Esophagus (tissue), 2 donors: Measurements from ENCODE around the gene SLC25A15. TPM values are rescaled to one million over a fixed set of nuclear protein-coding genes. Genes with fewer than 3 reads are reported as not detected.

Source experiments
- H3K27ac ChIP-seq, 2 donors: one replicate each; pipeline ENCODE4 v1.5.1; 2013; ENCODE audit warnings: low read depth in 2 of 2, mild to moderate bottlenecking in 2 of 2, inconsistent platforms in 1 of 2, low read length in 1 of 2, moderate library complexity in 1 of 2
- H3K27me3 ChIP-seq, 2 donors: one replicate each; pipeline ENCODE4 v1.6.1; 2013; ENCODE audit warnings: low read length in 2 of 2, control low read depth in 1 of 2, mild to moderate bottlenecking in 1 of 2; ENCODE audit not compliant: insufficient read depth in 2 of 2, control insufficient read depth in 1 of 2
- H3K36me3 ChIP-seq, 2 donors: one replicate each; pipeline ENCODE4 v1.6.1; 2013; ENCODE audit warnings: low read length in 1 of 2; ENCODE audit not compliant: control insufficient read depth in 2 of 2, insufficient read depth in 2 of 2
- H3K4me1 ChIP-seq, 2 donors: one replicate each; pipeline ENCODE4 v1.6.1; 2013; ENCODE audit warnings: low read length in 1 of 2; ENCODE audit not compliant: control insufficient read depth in 2 of 2, insufficient read depth in 2 of 2
- H3K4me3 ChIP-seq, 2 donors: one replicate each; pipeline ENCODE4 v1.5.1; 2013; ENCODE audit warnings: low read length in 2 of 2, mild to moderate bottlenecking in 2 of 2, low read depth in 1 of 2, moderate library complexity in 1 of 2
- H3K9me3 ChIP-seq, 2 donors: one replicate each; pipeline ENCODE4 v1.6.1; 2013; ENCODE audit warnings: mild to moderate bottlenecking in 2 of 2, low read depth in 1 of 2, low read length in 1 of 2, moderate library complexity in 1 of 2; ENCODE audit not compliant: control insufficient read depth in 2 of 2, insufficient read depth in 1 of 2
- WGBS, 2 donors: extraction: QIAGEN DNeasy Blood & Tissue Kit; methylation state at CpG; one replicate each; pipeline ENCODE4 v1.1.7; 2013; 5-methylcytosine and 5-hydroxymethylcytosine counted together
- polyA plus RNA-seq, 2 donors: library from polyadenylated mRNA; stranded (reverse); fragments of 200-250 nt; gene quantifications; one replicate each; pipeline ENCODE4 v1.2.3, GENCODE V29; 2013
- donor health status: healthy with polysubstance abuse.
- donor health status: Bipolar disorder and iron deficiency.

Gene SLC25A15
- polyA plus RNA-seq, 2 donors, result 0.55 to 3.7 TPM

DNA sequence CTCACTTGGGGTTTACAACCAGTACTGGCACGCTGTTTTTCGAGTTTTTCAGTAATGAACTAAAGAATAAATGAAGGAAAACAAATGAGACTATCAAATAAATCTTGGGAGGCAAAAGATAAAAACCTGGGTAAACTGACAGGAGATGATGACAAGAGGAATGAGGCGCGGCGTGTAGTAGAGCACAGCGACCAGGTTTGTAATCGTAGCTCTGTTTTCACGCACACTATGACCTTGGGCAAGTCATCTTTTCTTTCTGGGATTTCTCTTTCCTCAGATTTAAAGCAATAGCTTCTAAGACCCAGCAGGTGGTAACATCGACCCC is 18.8 kb upstream of the SLC25A15 start:
- peak overlapping the region; percentile 90 to 97 for H3K27ac ChIP-seq
- WGBS, 2 donors, result 0 to 1% methylated on average over 9 of the region's 9 CpGs
- H3K9me3 ChIP-seq, result no peaks in the 10 kb centered on the region

DNA sequence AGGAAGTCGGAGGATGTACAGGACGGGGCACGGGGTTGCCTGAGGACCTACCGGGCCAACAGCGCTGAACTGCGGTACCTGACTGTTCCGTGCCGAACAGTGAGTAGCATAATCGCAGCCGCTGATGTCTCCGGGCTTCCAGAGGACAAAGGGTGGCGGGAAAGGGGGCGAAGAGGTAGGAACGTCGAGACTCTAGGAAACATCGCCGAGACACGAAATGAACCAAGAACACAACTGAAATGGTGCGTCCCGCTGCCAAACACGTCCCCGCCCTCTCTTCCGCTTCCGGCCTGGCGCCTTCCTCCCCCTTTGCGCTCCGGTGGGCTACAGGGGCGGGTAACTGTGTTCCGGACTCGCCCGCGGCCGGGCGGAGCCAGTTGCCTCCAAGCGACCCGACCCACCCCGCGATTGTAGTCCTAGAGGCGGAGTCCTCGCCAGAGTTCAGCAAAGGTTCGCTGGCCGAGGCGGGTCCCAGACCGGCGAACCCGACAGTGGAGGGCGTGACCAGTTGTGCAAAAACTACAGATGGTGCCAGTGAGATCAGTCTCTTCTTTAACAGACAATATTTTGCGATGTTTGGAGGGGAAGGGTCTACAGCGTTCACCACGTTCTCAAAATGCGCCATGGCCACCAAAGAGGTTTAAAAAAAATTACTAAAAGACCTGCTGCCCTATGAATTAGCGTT is 18.3 kb upstream of the SLC25A15 start, which contains the start of gene MRPS31:
Gene MRPS31 (minus strand): TSS at position 257 of the 685 bp plus-strand sequence. CDS start 54 bp downstream, at position 203.
- no peaks in the 10 kb centered on the region for H3K36me3 ChIP-seq
- no peaks in the 10 kb centered on the region for H3K27me3 ChIP-seq
- peak within 1 kb of the TSS; percentile 90 to 97 for H3K27ac ChIP-seq
- no peaks in the 10 kb centered on the region for H3K4me1 ChIP-seq
- no peaks in the 10 kb centered on the region for H3K9me3 ChIP-seq
- WGBS, 2 donors, result 0% methylated on average over 52 of the region's 52 CpGs
- H3K4me3 ChIP-seq, result peak within 1 kb of the TSS; percentile 73 to 95

More for the DNA sequence above, 18.8 kb upstream of the SLC25A15 start:
- no peaks in the 10 kb centered on the region for H3K4me1 ChIP-seq
- no peaks in the 10 kb centered on the region for H3K36me3 ChIP-seq
- H3K4me3 ChIP-seq, result peak overlapping the region; percentile 73 to 95
- H3K27me3 ChIP-seq, result no peaks in the 10 kb centered on the region

DNA sequence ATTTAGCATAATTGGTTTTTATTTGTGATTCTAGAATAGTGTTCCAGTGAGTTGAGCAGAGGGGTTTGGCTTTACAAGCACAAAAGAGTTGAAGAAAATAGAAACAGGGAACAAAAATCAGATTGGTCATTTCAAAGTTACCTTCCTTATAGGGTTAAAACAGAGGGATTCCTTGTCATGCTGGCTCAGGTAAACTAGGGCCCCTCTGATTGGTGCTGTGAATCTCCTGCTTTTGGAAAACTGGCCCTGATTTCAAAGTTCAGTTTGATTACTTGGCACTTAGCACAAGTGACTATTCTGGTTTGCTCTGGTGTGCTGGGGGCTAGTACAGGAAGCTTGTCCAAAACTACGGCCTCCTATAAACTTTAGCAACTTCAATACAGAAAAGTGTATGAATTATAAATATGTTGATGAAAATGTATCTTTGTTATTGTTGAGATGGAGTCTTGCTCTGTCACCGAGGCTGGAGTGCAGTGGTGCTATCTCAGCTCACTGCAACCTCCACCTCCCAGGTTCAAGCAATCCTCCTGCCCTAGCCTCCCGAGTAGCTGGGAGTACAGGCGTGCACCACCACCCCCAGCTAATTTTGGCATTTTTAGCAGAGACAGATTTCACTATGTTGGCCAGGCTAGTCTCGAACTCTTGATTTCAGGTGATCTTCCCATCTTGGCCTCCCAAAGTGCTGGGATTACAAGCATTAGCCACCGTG is 16.5 kb upstream of the SLC25A15 start:
- no peaks in the 10 kb centered on the region for H3K9me3 ChIP-seq
- H3K4me1 ChIP-seq, result peaks cover 0 to 2% of the 10 kb centered on the region in 2 donors
- no peak overlapping the region for H3K27ac ChIP-seq
- H3K36me3 ChIP-seq, result no peaks in the 10 kb centered on the region
- 88 to 92% methylated on average over 6 of the region's 6 CpGs for WGBS, 2 donors
- no peaks in the 10 kb centered on the region for H3K27me3 ChIP-seq
- no peak overlapping the region for H3K4me3 ChIP-seq

DNA sequence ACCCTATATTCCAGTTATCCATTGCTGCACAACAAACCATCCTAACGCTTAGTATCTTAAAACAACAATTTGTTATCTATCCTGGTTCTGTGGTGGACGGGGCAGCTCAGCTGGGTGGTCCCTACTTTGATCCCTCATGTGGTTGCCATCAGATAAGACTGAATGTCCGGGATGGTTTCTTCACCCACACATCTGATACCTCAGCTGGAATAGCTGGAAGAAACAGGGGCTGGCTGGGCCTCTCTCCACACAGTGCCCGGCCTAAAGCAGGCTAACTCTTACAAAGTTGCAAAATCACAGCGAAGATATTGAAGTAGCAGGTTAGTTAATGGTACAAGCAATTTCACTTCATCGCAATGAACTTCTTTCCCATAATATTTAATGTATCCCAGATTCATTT is 14.7 kb upstream of the SLC25A15 start:
- Histone ChIP-seq H3K9me3 (no peaks in the 10 kb centered on the region), H3K36me3 (no peaks in the 10 kb centered on the region), H3K27me3 (no peaks in the 10 kb centered on the region), H3K4me1 (peaks cover 0 to 2% of the 10 kb centered on the region in 2 donors), H3K27ac (no peak overlapping the region), H3K4me3 (no peak overlapping the region)
- WGBS, 2 donors, result 77 to 79% methylated on average over 6 of the region's 6 CpGs

DNA sequence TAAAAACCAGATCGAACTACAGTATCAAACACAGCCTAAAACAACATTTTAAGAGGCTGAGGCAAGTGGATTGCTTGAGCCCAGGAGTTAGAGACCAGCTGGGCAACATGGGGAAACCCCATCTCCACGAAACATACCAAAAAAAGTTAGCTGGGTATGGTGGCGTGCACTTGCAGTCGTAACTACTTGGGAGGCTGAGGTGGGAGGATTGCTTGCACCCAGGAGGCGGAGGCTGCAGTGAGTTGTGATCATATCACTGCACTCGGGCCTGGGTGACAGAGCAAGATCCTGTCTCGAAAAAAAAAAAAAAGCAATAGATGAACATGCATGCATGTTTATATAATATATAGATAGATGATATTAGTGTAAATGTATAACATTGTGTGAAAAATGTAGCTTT is 13.2 kb upstream of the SLC25A15 start:
- peaks cover 0 to 2% of the 10 kb centered on the region in 2 donors for H3K4me1 ChIP-seq
- no peaks in the 10 kb centered on the region for H3K27me3 ChIP-seq
- H3K27ac ChIP-seq, result no peak overlapping the region
- no peak overlapping the region for H3K4me3 ChIP-seq
- no peaks in the 10 kb centered on the region for H3K36me3 ChIP-seq
- H3K9me3 ChIP-seq, result no peaks in the 10 kb centered on the region
- 73 to 82% methylated on average over 7 of the region's 7 CpGs for WGBS, 2 donors

DNA sequence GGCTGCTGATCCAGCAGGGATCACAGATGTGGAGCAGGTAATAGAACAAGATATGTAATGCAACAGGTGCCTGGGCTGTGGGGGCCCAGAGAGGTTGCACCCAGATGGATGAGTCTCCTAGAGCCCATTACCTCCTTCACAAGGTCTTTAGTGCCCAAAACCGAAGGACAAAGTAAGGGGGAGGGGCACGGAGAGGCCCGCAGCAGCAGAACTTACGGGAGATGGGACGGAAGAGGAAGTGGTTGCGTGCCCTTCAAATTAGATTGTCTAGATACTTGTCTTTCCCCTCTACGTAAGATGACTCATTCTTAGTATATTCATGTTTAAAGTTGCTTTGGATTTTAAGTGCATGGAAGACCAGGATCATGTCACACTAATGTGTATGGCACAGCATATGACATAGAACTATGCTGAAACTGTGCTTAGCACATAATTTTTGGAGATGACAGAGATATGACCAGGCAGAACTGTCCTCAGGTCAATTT is 12.7 kb upstream of the SLC25A15 start:
- Histone ChIP-seq H3K9me3 (no peaks in the 10 kb centered on the region), H3K4me1 (peaks cover 0 to 2% of the 10 kb centered on the region in 2 donors), H3K36me3 (no peaks in the 10 kb centered on the region), H3K4me3 (no peak overlapping the region), H3K27ac (peak overlapping the region in 1 of 2 donors; percentile 37), H3K27me3 (no peaks in the 10 kb centered on the region)
- 36 to 42% methylated on average over 7 of the region's 7 CpGs for WGBS, 2 donors

DNA sequence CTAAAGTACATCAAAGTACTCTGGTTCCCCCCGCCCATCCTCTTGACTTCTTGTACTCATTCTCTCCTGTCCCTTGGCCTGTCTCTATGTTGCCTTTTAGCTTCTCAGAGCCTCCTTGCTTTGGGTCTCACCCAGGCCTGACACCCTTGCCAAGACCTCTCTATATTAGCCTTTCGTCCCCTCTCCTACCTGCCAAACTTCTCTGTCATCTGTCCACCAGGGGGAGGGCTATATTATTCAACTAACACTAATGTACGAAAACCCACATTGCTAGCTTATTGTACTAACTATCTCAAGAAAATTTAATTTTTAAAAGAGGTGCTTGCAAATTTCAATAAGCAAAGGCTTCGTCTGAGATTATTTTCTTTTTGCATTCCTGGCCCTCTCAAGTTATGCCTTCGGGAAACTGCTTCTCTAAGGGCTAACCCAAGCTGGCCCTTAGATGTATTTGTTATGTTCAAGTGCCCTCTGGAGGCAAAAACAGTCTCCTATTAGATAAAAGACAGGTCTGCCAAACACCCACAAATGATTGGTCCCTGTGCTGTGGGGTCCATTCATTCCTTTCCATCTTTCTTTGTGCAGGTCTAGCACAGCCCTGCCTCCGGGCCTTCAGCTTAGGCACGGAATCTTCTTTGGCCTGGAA is 12.1 kb upstream of the SLC25A15 start:
- H3K4me3 ChIP-seq, result peak overlapping the region in 1 of 2 donors; percentile 37
- H3K9me3 ChIP-seq, result no peaks in the 10 kb centered on the region
- no peaks in the 10 kb centered on the region for H3K27me3 ChIP-seq
- peak overlapping the region; percentile 3 to 37 for H3K27ac ChIP-seq
- H3K36me3 ChIP-seq, result no peaks in the 10 kb centered on the region
- WGBS, 2 donors, result 18% methylated on average over 7 of the region's 7 CpGs
- H3K4me1 ChIP-seq, result peaks cover 0 to 2% of the 10 kb centered on the region in 2 donors

DNA sequence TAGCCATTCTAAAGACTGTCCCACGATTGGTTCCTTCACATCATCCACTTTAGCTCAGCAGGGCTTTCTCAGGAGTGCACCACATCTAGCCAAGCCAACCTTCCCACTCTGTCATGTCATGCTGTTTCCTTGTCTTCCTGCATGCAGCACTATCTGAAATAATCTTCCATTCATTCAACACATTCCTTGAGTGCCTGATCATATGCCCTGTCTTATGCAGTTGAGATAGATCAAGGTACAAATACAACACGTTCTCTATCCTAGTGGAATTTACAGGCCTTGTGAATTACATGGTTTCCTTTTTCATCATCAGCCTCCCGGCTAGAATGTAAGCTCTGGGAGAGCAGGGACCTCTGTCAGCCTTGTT is 11.6 kb upstream of the SLC25A15 start:
- Histone ChIP-seq H3K27me3 (no peaks in the 10 kb centered on the region), H3K4me3 (no peak overlapping the region), H3K27ac (no peak overlapping the region), H3K36me3 (no peaks in the 10 kb centered on the region), H3K9me3 (no peaks in the 10 kb centered on the region), H3K4me1 (peaks cover 0 to 2% of the 10 kb centered on the region in 2 donors)
- WGBS, 2 donors, result 50 to 58% methylated on average over 3 of the region's 3 CpGs

DNA sequence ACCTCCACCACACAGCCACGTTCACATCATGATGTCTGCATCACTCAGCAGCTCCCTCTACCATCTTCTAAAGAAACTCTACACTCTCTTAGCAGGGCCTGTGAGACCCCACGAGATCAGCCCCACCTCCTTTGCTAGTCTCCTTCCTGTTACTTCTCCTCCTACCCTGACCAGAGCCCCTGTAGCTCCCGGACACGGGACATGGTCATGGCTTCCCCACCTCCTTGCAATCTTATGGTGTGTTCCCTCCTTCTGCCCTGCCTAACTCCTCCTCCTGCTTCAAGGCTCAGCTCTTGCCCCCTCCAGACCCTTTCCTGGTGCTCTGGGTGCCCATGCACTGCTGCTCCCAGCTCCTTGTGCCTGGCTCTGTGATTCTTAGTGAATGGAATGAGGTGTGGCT is 10.4 kb upstream of the SLC25A15 start:
- Histone ChIP-seq H3K9me3 (no peaks in the 10 kb centered on the region), H3K27ac (no peak overlapping the region), H3K4me1 (peaks cover 0 to 2% of the 10 kb centered on the region in 2 donors), H3K27me3 (no peaks in the 10 kb centered on the region), H3K36me3 (no peaks in the 10 kb centered on the region), H3K4me3 (no peak overlapping the region)
- 52% methylated on average over 4 of the region's 4 CpGs for WGBS, 2 donors
